ENCODE measurements around the gene CACNA2D1.

GRCh38 chr7:82293467-82293866 lies 150.1 kb downstream of the CACNA2D1 start:
- TF ChIP-seq CEBPB (IDR thresholded peaks at IDR 0.05) = no peak
- TF ChIP-seq, protein P1, sequence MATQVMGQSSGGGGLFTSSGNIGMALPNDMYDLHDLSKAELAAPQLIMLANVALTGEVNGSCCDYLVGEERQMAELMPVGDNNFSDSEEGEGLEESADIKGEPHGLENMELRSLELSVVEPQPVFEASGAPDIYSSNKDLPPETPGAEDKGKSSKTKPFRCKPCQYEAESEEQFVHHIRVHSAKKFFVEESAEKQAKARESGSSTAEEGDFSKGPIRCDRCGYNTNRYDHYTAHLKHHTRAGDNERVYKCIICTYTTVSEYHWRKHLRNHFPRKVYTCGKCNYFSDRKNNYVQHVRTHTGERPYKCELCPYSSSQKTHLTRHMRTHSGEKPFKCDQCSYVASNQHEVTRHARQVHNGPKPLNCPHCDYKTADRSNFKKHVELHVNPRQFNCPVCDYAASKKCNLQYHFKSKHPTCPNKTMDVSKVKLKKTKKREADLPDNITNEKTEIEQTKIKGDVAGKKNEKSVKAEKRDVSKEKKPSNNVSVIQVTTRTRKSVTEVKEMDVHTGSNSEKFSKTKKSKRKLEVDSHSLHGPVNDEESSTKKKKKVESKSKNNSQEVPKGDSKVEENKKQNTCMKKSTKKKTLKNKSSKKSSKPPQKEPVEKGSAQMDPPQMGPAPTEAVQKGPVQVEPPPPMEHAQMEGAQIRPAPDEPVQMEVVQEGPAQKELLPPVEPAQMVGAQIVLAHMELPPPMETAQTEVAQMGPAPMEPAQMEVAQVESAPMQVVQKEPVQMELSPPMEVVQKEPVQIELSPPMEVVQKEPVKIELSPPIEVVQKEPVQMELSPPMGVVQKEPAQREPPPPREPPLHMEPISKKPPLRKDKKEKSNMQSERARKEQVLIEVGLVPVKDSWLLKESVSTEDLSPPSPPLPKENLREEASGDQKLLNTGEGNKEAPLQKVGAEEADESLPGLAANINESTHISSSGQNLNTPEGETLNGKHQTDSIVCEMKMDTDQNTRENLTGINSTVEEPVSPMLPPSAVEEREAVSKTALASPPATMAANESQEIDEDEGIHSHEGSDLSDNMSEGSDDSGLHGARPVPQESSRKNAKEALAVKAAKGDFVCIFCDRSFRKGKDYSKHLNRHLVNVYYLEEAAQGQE (IDR thresholded peaks at IDR 0.05; ENCODE audit: low read depth) = no peak
- no peak for TF ChIP-seq TEAD4 (IDR thresholded peaks at IDR 0.05)
- TF ChIP-seq YY1 (IDR thresholded peaks at IDR 0.05; ENCODE audit: low read depth) = no peak
- TF ChIP-seq MAX (IDR thresholded peaks at IDR 0.05) = no peak
- no peak for TF ChIP-seq EP300 (IDR thresholded peaks at IDR 0.05; ENCODE audit: borderline replicate concordance)
- no peak for TF ChIP-seq RAD21 (IDR thresholded peaks at IDR 0.05; ENCODE audit: low read depth)
- no peak for TF ChIP-seq FOXM1 (IDR thresholded peaks at IDR 0.05; ENCODE audit: borderline replicate concordance, low read depth)
- no peak for TF ChIP-seq EGR1 (IDR thresholded peaks at IDR 0.05)
- TF ChIP-seq, protein P2, sequence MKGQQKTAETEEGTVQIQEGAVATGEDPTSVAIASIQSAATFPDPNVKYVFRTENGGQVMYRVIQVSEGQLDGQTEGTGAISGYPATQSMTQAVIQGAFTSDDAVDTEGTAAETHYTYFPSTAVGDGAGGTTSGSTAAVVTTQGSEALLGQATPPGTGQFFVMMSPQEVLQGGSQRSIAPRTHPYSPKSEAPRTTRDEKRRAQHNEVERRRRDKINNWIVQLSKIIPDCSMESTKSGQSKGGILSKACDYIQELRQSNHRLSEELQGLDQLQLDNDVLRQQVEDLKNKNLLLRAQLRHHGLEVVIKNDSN (IDR thresholded peaks at IDR 0.05) = no peak
- TF ChIP-seq TCF12 (IDR thresholded peaks at IDR 0.05; ENCODE audit: low read depth) = no peak
- TF ChIP-seq TAF1 (IDR thresholded peaks at IDR 0.05; ENCODE audit: low read depth) = no peak
- TF ChIP-seq NFIC (IDR thresholded peaks at IDR 0.05) = no peak

Measured in Ishikawa (cell line).